ENCODE measurements around the gene SCLY. TPM values are rescaled to one million over a fixed set of nuclear protein-coding genes. Genes with fewer than 3 reads are reported as not detected.

SCLY gene
- total RNA-seq, 1 experiment from 2014 or later, result 68.4 TPM

DNA sequence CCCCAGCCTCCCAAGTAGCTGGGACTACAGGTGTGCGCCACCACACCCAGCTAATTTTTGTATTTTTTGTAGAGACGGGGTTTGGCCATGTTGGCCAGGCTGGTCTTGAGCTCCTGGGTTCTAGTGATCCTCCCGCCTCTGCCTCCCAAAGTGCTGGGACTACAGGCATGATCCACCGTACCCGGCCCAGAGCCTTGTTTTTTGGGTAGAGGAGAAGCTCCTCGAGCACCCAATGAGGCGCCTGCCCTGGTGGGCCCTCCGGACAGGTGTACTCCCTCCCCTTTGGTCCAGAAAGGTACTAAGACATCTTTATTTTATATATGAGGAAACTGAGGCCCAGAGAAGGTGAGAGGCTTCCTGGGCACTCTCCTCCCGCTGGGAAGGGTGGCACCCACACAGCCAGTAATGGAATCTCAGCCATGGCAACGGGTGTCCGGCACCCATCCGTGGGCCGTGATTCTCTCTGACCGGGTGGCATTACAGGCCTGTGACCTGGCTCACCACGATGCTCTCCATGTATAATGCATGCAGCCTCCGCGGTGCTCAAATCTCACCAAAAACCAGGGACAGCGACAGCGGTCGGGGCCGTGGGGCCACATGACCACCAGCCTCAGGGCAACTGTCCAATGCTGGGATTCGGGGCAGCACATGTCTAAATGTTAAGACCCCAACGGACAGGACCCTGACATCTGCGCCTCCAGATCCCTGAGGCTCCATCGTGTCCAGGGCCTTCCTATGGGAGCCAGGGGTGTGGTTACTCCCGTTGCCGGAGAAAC is 60.9 kb downstream of the SCLY start (continued):
- no peak for TF ChIP-seq FOXJ3 (CRISPR knock-in tag; IDR thresholded peaks at IDR 0.05; ENCODE audit: borderline replicate concordance)
- no peak for TF ChIP-seq TEAD1 (CRISPR knock-in tag; IDR thresholded peaks at IDR 0.05)
- no peak for TF ChIP-seq CREB1 (CRISPR knock-in tag; IDR thresholded peaks at IDR 0.05)

DNA sequence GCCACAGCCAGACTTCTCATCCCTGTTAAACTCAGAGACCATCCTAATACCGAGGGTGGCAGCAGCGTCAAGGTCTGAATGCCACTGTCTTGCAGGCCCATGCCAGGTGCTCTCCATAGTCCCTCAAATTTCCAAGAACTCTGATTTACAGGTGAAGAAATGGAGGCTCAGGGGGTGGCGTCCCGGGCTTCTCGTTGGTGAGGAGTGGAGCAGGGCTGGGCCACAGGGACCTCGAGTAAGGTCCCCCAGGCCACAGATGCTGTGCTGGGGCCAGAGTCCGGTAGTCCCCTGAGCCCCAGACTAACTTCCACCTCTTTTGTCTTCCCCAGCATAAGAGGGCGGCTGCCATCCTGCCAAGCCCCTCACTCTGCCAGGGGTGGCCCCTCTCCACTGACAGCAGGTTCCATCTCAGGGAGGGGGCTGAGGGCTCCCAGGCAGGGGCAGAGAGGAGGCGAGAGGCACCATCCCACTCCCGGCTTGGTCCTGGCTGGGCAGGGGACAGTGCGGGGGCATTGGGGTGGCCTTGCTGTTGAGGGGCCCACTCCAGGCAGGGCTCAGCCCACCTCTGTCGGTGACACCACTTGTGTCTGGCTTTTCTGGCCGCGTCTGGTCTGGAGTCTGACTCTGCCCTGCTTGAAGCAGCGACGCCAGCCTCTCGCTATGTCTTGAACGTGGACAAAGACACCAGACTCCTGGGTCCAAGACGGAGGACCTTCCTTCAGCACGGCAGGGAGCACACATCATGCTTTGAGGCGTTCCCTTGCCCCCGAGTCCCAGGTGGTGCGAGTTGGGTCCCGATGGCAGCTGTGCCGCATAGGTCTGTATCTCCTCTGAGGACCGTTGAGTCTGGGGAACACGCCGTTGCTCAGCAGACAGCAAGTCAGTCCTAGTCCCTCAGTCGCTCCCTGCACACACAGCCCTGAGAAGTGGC is 61.8 kb downstream of the SCLY start:
- CTCF ChIA-PET, result no interaction called here

DNA sequence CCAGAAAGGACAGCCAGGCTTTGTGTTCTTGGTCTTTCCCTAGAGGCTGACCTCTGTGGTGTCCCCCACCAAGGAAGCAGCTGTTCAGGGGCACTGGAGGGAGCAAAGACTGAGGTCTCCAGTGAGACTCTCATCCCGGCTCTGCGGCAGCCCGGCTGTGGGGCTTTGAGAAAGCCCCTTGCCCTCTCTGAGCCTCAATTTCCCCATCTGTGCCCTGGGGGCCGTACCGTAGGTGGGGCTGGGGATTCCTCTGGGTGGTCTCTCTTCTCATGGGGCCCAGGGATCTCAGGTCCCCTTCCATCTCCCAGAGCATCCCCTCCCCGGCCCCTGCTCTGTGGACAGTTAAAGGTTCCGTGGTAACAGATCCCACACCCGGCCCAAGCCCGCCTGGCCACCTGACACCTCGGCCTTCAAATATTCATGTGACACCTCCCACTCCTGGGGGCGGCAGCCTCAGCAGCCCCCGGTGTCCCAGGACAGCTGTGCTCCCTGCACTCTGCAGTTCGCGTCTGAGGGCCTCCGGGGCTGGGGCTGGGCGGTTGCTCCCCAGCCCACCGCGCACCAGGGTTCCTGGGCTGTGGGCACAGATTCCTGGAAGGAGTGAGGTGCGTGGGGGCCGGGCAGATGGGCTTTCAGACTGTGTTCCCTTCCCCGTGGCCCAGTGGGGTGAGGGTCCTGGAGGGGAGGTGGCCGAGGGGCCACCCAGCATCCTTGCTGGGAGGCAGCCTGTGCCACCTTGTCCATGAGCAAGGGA is 62.6 kb downstream of the SCLY start:
- ATAC-seq (no peak), DNase-seq (ENCODE audit: low spot score) (no peak)
- H3K4me1 Mint-ChIP-seq, result no peaks in the 10 kb centered on the region
- ChIA-PET POLR2A (no interaction called here), CTCF (interaction anchor here (1.0 kb wide), 1 partner anchor 136 kb away, joined by 3 read pairs; no protein-coding TSS in a partner anchor)
- H3K9me3 Mint-ChIP-seq, result no peaks in the 10 kb centered on the region
- no peaks in the 10 kb centered on the region for H3K36me3 Mint-ChIP-seq
- H3K27me3 Mint-ChIP-seq (ENCODE audit: low read depth), result no peaks in the 10 kb centered on the region
- H3K4me3 Mint-ChIP-seq, result no peak overlapping the region
- no peak overlapping the region for H3K27ac Mint-ChIP-seq
- TF ChIP-seq SMAD3 (CRISPR knock-in tag; IDR thresholded peaks at IDR 0.05; ENCODE audit: borderline replicate concordance) (no peak), NFE2L1 (CRISPR knock-in tag; IDR thresholded peaks at IDR 0.05) (no peak), ESRRA (CRISPR knock-in tag; IDR thresholded peaks at IDR 0.05; ENCODE audit: borderline replicate concordance) (no peak), NR3C1 (CRISPR knock-in tag; conservative IDR thresholded peaks at IDR 0.05; ENCODE audit: low read depth) (no peak), SMAD4 (CRISPR knock-in tag; IDR thresholded peaks at IDR 0.05) (no peak), ETV6 (CRISPR knock-in tag; IDR thresholded peaks at IDR 0.05) (no peak)
- TF ChIP-seq, protein P1, sequence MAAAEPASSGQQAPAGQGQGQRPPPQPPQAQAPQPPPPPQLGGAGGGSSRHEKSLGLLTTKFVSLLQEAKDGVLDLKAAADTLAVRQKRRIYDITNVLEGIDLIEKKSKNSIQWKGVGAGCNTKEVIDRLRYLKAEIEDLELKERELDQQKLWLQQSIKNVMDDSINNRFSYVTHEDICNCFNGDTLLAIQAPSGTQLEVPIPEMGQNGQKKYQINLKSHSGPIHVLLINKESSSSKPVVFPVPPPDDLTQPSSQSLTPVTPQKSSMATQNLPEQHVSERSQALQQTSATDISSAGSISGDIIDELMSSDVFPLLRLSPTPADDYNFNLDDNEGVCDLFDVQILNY (CRISPR knock-in tag; IDR thresholded peaks at IDR 0.05), result no peak
- TF ChIP-seq, protein P2, sequence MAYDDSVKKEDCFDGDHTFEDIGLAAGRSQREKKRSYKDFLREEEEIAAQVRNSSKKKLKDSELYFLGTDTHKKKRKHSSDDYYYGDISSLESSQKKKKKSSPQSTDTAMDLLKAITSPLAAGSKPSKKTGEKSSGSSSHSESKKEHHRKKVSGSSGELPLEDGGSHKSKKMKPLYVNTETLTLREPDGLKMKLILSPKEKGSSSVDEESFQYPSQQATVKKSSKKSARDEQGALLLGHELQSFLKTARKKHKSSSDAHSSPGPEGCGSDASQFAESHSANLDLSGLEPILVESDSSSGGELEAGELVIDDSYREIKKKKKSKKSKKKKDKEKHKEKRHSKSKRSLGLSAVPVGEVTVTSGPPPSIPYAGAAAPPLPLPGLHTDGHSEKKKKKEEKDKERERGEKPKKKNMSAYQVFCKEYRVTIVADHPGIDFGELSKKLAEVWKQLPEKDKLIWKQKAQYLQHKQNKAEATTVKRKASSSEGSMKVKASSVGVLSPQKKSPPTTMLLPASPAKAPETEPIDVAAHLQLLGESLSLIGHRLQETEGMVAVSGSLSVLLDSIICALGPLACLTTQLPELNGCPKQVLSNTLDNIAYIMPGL (CRISPR knock-in tag; IDR thresholded peaks at IDR 0.05), result no peak
- TF ChIP-seq, protein P3, sequence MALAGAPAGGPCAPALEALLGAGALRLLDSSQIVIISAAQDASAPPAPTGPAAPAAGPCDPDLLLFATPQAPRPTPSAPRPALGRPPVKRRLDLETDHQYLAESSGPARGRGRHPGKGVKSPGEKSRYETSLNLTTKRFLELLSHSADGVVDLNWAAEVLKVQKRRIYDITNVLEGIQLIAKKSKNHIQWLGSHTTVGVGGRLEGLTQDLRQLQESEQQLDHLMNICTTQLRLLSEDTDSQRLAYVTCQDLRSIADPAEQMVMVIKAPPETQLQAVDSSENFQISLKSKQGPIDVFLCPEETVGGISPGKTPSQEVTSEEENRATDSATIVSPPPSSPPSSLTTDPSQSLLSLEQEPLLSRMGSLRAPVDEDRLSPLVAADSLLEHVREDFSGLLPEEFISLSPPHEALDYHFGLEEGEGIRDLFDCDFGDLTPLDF (CRISPR knock-in tag; IDR thresholded peaks at IDR 0.05), result no peak

More for the DNA sequence above, 61.8 kb downstream of the SCLY start:
- Mint-ChIP-seq H3K9me3 (no peaks in the 10 kb centered on the region), H3K27ac (no peak overlapping the region), H3K4me3 (no peak overlapping the region), H3K4me1 (no peaks in the 10 kb centered on the region), H3K27me3 (ENCODE audit: low read depth) (no peaks in the 10 kb centered on the region), H3K36me3 (no peaks in the 10 kb centered on the region)
- no peak for DNase-seq (ENCODE audit: low spot score)
- POLR2A ChIA-PET, result no interaction called here
- ATAC-seq, result no peak
- TF ChIP-seq, protein P4, sequence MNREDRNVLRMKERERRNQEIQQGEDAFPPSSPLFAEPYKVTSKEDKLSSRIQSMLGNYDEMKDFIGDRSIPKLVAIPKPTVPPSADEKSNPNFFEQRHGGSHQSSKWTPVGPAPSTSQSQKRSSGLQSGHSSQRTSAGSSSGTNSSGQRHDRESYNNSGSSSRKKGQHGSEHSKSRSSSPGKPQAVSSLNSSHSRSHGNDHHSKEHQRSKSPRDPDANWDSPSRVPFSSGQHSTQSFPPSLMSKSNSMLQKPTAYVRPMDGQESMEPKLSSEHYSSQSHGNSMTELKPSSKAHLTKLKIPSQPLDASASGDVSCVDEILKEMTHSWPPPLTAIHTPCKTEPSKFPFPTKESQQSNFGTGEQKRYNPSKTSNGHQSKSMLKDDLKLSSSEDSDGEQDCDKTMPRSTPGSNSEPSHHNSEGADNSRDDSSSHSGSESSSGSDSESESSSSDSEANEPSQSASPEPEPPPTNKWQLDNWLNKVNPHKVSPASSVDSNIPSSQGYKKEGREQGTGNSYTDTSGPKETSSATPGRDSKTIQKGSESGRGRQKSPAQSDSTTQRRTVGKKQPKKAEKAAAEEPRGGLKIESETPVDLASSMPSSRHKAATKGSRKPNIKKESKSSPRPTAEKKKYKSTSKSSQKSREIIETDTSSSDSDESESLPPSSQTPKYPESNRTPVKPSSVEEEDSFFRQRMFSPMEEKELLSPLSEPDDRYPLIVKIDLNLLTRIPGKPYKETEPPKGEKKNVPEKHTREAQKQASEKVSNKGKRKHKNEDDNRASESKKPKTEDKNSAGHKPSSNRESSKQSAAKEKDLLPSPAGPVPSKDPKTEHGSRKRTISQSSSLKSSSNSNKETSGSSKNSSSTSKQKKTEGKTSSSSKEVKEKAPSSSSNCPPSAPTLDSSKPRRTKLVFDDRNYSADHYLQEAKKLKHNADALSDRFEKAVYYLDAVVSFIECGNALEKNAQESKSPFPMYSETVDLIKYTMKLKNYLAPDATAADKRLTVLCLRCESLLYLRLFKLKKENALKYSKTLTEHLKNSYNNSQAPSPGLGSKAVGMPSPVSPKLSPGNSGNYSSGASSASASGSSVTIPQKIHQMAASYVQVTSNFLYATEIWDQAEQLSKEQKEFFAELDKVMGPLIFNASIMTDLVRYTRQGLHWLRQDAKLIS (CRISPR knock-in tag; IDR thresholded peaks at IDR 0.05; ENCODE audit: borderline replicate concordance), result no peak
- TF ChIP-seq KAT7 (CRISPR knock-in tag; IDR thresholded peaks at IDR 0.05; ENCODE audit: borderline replicate concordance), result no peak
- TF ChIP-seq, protein P5, sequence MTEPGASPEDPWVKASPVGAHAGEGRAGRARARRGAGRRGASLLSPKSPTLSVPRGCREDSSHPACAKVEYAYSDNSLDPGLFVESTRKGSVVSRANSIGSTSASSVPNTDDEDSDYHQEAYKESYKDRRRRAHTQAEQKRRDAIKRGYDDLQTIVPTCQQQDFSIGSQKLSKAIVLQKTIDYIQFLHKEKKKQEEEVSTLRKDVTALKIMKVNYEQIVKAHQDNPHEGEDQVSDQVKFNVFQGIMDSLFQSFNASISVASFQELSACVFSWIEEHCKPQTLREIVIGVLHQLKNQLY (CRISPR knock-in tag; IDR thresholded peaks at IDR 0.05), result no peak
- TF ChIP-seq, protein P6, sequence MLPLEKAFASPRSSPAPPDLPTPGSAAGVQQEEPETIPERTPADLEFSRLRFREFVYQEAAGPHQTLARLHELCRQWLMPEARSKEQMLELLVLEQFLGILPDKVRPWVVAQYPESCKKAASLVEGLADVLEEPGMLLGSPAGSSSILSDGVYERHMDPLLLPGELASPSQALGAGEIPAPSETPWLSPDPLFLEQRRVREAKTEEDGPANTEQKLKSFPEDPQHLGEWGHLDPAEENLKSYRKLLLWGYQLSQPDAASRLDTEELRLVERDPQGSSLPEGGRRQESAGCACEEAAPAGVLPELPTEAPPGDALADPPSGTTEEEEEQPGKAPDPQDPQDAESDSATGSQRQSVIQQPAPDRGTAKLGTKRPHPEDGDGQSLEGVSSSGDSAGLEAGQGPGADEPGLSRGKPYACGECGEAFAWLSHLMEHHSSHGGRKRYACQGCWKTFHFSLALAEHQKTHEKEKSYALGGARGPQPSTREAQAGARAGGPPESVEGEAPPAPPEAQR (CRISPR knock-in tag; IDR thresholded peaks at IDR 0.05), result no peak
- TF ChIP-seq FOXP1 (CRISPR knock-in tag; IDR thresholded peaks at IDR 0.05; ENCODE audit: borderline replicate concordance), result no peak
- TF ChIP-seq JAZF1 (CRISPR knock-in tag; IDR thresholded peaks at IDR 0.05), result no peak
- TF ChIP-seq RORB (CRISPR knock-in tag; IDR thresholded peaks at IDR 0.05), result no peak
